Measurements from ENCODE around the gene ANGPT4.

DNA sequence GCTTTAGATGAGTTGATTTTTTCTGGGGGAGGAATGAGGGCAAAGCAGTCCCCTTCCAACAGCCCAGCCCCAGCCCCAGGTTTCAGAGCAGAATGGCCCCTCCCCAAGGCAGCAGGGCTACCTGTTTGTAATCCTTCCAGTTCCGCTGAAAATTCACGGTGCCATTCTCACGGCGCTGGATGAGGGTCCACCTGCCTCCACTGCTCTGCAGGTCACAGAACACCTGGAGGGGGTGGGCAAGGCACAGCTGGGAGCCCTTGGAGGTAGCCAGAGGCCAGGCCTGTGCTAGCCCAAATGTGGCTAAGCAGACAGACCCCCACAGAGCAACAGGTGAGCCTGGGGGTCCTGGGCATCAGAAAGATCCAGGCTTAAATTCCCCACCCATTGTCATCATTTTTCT, 36.5 kb downstream of the ANGPT4 start:
- TF ChIP-seq, protein P1, sequence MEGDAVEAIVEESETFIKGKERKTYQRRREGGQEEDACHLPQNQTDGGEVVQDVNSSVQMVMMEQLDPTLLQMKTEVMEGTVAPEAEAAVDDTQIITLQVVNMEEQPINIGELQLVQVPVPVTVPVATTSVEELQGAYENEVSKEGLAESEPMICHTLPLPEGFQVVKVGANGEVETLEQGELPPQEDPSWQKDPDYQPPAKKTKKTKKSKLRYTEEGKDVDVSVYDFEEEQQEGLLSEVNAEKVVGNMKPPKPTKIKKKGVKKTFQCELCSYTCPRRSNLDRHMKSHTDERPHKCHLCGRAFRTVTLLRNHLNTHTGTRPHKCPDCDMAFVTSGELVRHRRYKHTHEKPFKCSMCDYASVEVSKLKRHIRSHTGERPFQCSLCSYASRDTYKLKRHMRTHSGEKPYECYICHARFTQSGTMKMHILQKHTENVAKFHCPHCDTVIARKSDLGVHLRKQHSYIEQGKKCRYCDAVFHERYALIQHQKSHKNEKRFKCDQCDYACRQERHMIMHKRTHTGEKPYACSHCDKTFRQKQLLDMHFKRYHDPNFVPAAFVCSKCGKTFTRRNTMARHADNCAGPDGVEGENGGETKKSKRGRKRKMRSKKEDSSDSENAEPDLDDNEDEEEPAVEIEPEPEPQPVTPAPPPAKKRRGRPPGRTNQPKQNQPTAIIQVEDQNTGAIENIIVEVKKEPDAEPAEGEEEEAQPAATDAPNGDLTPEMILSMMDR (IDR thresholded peaks at IDR 0.05; ENCODE audit: insufficient read depth, low read depth, low read length): no peak
- no peak for TF ChIP-seq EZH2 (IDR thresholded peaks at IDR 0.05; ENCODE audit: insufficient read depth, low read length)

Measured in astrocyte (in vitro differentiated cells and primary cell).